GM12878 (cell line): ENCODE results near the gene ULK4. TPM values are rescaled to one million over a fixed set of nuclear protein-coding genes. Genes with fewer than 3 reads are reported as not detected.

ENCODE experiments used
- ATAC-seq: fragments of 200-7000 bp; cut with Tn5 transposase; 3 replicates; pipeline ENCODE4 v1.9.1; 2020; ENCODE audit warnings: mild to moderate bottlenecking, moderate library complexity
- BruUV-seq: library from RNA; stranded (reverse); fragments of 400-500 nt; replicated peaks from 2 replicates; lab custom pipeline; 2021; lab: Mats Ljungman, UMichigan
- CTCF ChIA-PET: fragments of 300-600 bp; sonication (Branson Sonifier 250); formaldehyde crosslinking; extraction: SDS; loops from one replicate; lab custom pipeline; 2021; ENCODE audit warnings: inconsistent platforms; lab: Yijun Ruan, JAX
- POLR2A ChIA-PET: fragments of 350-600 bp; formaldehyde crosslinking; extraction: SDS; loops from one replicate; lab custom pipeline; 2021; ENCODE audit warnings: inconsistent platforms; lab: Charles Lee
- RAD21 ChIA-PET: fragments of 300-600 bp; sonication (Branson Sonifier 250); formaldehyde crosslinking; loops from one replicate; lab custom pipeline; 2023; ENCODE audit warnings: antibody characterized with exemption; ENCODE audit not compliant: unreplicated experiment; lab: Charles Lee
- SMC1A ChIA-PET: fragments of 300-600 bp; sonication (Branson Sonifier 250); formaldehyde crosslinking; loops from one replicate; lab custom pipeline; 2023; ENCODE audit not compliant: unreplicated experiment, uncharacterized antibody; lab: Charles Lee
- DNase-seq: peaks from one replicate; pipeline ENCODE4 v3.0.0-alpha.2; 2011; ENCODE audit warnings: low read depth, low spot score
- FAIRE-seq: peaks from 3 replicates; lab custom pipeline; 2011; peaks lifted over from hg19 to GRCh38; lab: Jason Lieb, UNC
- H2AFZ ChIP-seq: 2 replicates; pipeline ENCODE4 v1.6.0; 2011; ENCODE audit warnings: low read depth, low read length, control low read depth; ENCODE audit not compliant: control insufficient read depth
- H3K27ac ChIP-seq: 2 replicates; pipeline ENCODE4 v1.5.1; 2011; ENCODE audit warnings: control low read depth; ENCODE audit not compliant: control insufficient read depth, insufficient read depth
- H3K27me3 ChIP-seq, 2 experiments: replicated peaks in 1 of 2; 2 replicates each; pipeline versions ENCODE4 v1.6.0 to v1.6.1; 2011; ENCODE audit warnings: low read length in 1 of 2; ENCODE audit not compliant: control insufficient read depth in 2 of 2, insufficient read depth in 2 of 2
- H3K36me3 ChIP-seq, 2 experiments: 2 replicates each; pipeline ENCODE4 v1.5.1; 2011; ENCODE audit warnings: low read length in 1 of 2; ENCODE audit not compliant: control insufficient read depth in 2 of 2, insufficient read depth in 2 of 2
- H3K4me1 ChIP-seq: 2 replicates; pipeline ENCODE4 v1.6.1; 2011; ENCODE audit warnings: mild to moderate bottlenecking, low read length, moderate library complexity, mixed read lengths; ENCODE audit not compliant: control insufficient read depth, insufficient read depth
- H3K4me2 ChIP-seq: 2 replicates; pipeline ENCODE4 v1.6.0; 2011; ENCODE audit warnings: control low read depth; ENCODE audit not compliant: control insufficient read depth, insufficient read depth
- H3K4me3 ChIP-seq: fragments of 200-600 bp; sonication (generic); 2 replicates; pipeline ENCODE4 v1.5.1; 2016
- H3K79me2 ChIP-seq: 2 replicates; pipeline ENCODE4 v1.6.0; 2011; ENCODE audit warnings: low read length; ENCODE audit not compliant: control insufficient read depth, insufficient read depth
- H3K9ac ChIP-seq: 2 replicates; pipeline ENCODE4 v1.8.0; 2011; ENCODE audit warnings: low read length, control low read depth, mixed read lengths; ENCODE audit not compliant: control insufficient read depth, insufficient read depth
- H3K9me3 ChIP-seq: replicated peaks from 3 replicates; pipeline ENCODE4 v1.5.1; 2011; ENCODE audit warnings: mild to moderate bottlenecking, low read length; ENCODE audit not compliant: control insufficient read depth, insufficient read depth
- H4K20me1 ChIP-seq: 2 replicates; pipeline ENCODE4 v1.6.0; 2011; ENCODE audit not compliant: control insufficient read depth, insufficient read depth
- BACH1 ChIP-seq: fragments of 450-650 bp; IDR thresholded peaks from 2 replicates; pipeline ENCODE4 v1.6.1; 2017; ENCODE audit warnings: mild to moderate bottlenecking, borderline replicate concordance
- BMI1 ChIP-seq: fragments of 450-650 bp; IDR thresholded peaks from 2 replicates; pipeline ENCODE4 v1.6.1; 2016; ENCODE audit warnings: mild to moderate bottlenecking, moderate library complexity, borderline replicate concordance
- CHD4 ChIP-seq: fragments of 200-600 bp; sonication (generic); IDR thresholded peaks from 2 replicates; pipeline ENCODE4 v1.6.1; 2016; ENCODE audit warnings: mild to moderate bottlenecking
- CREB1 ChIP-seq: IDR thresholded peaks from 2 replicates; pipeline ENCODE4 v1.6.1; 2012; ENCODE audit warnings: low read depth, mild to moderate bottlenecking, inconsistent platforms
- ESRRA ChIP-seq: IDR thresholded peaks from 2 replicates; pipeline ENCODE4 v1.6.1; 2012; ENCODE audit warnings: mild to moderate bottlenecking, low read length, improper control_type of control experiment
- HDAC6 ChIP-seq: fragments of 200-600 bp; sonication (generic); IDR thresholded peaks from one replicate; pipeline ENCODE4 v1.8.0; 2017; ENCODE audit warnings: antibody characterized with exemption; ENCODE audit not compliant: unreplicated experiment
- NBN ChIP-seq: fragments of 450-650 bp; IDR thresholded peaks from 2 replicates; pipeline ENCODE4 v1.6.1; 2016
- RAD21 ChIP-seq: IDR thresholded peaks from 2 replicates; pipeline ENCODE4 v1.6.1; 2011; ENCODE audit warnings: mild to moderate bottlenecking, low read depth, low read length, moderate library complexity; ENCODE audit not compliant: insufficient read depth
- RUNX3 ChIP-seq: IDR thresholded peaks from 2 replicates; pipeline ENCODE4 v1.6.1; 2012; ENCODE audit warnings: low read length, inconsistent platforms
- SREBF1 ChIP-seq: IDR thresholded peaks from 2 replicates; pipeline ENCODE4 v1.6.1; 2012; ENCODE audit warnings: mild to moderate bottlenecking, low read length
- TBL1XR1 ChIP-seq: IDR thresholded peaks from 2 replicates; pipeline ENCODE4 v1.6.1; 2012; ENCODE audit warnings: low read depth, low read length, improper control_type of control experiment
- ZBED1 ChIP-seq: IDR thresholded peaks from 2 replicates; pipeline ENCODE4 v1.6.1; 2016; ENCODE audit warnings: borderline replicate concordance
- WGBS: methylation state at CpG from one replicate; pipeline ENCODE4 v1.1.6; 2016; ENCODE audit warnings: low lambda C conversion rate; ENCODE audit not compliant: insufficient replicate concordance, insufficient coverage; ENCODE audit errors: missing lambda C conversion rate; 5-methylcytosine and 5-hydroxymethylcytosine counted together
- in situ Hi-C: fragments of 300-500 bp; cut with MboI; formaldehyde crosslinking; loops from 9 replicates; pipeline ENCODE4 v1.14.3; 2018; ENCODE audit warnings: mixed read lengths
- intact Hi-C: fragments of 100-400 bp; cut with micrococcal nuclease; formaldehyde crosslinking; loops from one replicate; pipeline ENCODE4 v1.14.2; 2022; ENCODE audit not compliant: unreplicated experiment
- polyA plus RNA-seq, 11 experiments: library from polyadenylated mRNA; depleted of rRNA in 4 of 11; unstranded in 6 of 11; stranded (reverse) in 5 of 11; fragments of >200 nt; fragmentation: Nextera tagmentation in 4 of 11; fragmentation: Illumina TruSeq in 1 of 11; extraction: Ambion mirVana in 4 of 11; extraction: Trizol in 1 of 11; gene quantifications; 1 replicate in 1 of 11; 2 replicates in 10 of 11; pipeline versions ENCODE4 v1.2.1 to v1.2.3, GENCODE V29; 2011 to 2016; ENCODE audit warnings: inconsistent platforms in 2 of 11, missing spikeins in 2 of 11, low read depth in 1 of 11
- total RNA-seq, 4 experiments: library from RNA; depleted of rRNA in 3 of 4; stranded (reverse); fragments of >200 nt in 3 of 4; fragmentation: Illumina TruSeq in 1 of 4; extraction: Trizol in 1 of 4; gene quantifications; 2 replicates each; pipeline versions ENCODE4 v1.2.1 to v1.2.3, GENCODE V29; 2013 to 2021
- TF ChIP-seq, protein P1 (sequence below): IDR thresholded peaks from 2 replicates; pipeline ENCODE4 v1.6.1; 2011; ENCODE audit warnings: low read depth, mild to moderate bottlenecking, low read length, moderate library complexity, borderline replicate concordance; ENCODE audit errors: extremely low read depth
- TF ChIP-seq, protein P2 (sequence below): fragments of 450-650 bp; IDR thresholded peaks from 2 replicates; pipeline ENCODE4 v1.6.1; 2018; ENCODE audit warnings: mild to moderate bottlenecking, low read depth, moderate library complexity; ENCODE audit not compliant: partially characterized antibody
- TF ChIP-seq, protein P3 (sequence below): fragments of 450-650 bp; IDR thresholded peaks from 2 replicates; pipeline ENCODE4 v1.6.1; 2017; ENCODE audit warnings: mild to moderate bottlenecking, moderate library complexity
- TF ChIP-seq, protein P4 (sequence below): fragments of 450-650 bp; IDR thresholded peaks from 2 replicates; pipeline ENCODE4 v1.6.1; 2017; ENCODE audit warnings: borderline replicate concordance

ULK4 gene
- total and polyA plus RNA-seq, 10 of the 15 experiments (the other 5 are each of a cell fraction or from before 2014, with no cell fraction given): 3.5 to 7.6 (median 6.3) TPM

DNA sequence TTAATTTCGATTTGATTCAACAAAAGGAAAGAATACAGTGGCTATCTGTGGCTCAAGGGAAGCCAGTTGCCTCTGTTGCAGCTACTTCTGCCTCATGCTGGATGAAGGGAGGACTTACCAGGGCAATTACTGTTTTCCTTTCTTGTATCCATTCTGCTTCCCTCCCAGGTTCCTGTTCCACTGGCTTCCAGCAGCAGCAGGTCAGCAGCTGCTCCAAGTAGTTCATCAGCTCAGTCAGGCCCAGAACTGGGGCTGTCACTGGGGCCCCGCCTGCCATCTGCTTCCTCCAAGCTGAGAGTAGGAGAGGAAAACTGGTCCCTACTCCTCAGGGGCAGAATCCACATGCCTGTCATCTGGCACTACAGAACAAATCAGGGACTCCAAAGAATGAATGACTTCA is 48.6 kb upstream of the ULK4 start (continued):
- TF ChIP-seq BACH1: no peak
- TF ChIP-seq, protein P1, sequence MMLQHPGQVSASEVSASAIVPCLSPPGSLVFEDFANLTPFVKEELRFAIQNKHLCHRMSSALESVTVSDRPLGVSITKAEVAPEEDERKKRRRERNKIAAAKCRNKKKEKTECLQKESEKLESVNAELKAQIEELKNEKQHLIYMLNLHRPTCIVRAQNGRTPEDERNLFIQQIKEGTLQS: no peak
- no peak for TF ChIP-seq BMI1

DNA sequence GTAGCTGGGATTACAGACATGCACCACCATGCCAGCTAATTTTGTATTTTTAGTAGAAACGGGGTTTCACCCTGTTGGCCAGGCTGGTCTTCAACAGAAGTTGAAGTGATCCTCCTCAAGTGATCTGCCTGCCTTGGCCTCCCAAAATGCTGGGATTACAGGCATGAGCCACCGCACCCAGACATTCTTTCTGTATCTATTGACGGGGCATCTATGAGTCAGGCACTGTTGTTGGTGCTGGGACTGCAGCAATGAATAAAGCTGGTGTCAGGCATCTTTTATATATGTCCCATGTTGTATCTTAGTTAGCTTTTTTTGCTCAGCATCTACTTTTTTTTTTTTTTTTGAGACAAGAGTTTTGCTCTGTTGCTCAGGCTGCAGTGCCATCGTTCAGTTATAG is 47.6 kb upstream of the ULK4 start:
- Histone ChIP-seq H3K9me3 (no peaks in the 10 kb centered on the region), H3K4me1 (peaks cover 10% of the 10 kb centered on the region), H3K4me2 (no peak overlapping the region), H3K27ac (no peak overlapping the region), H3K4me3 (no peak overlapping the region), H2AFZ (no peak overlapping the region), H3K79me2 (peaks cover 9% of the 10 kb centered on the region), H3K27me3 (no peaks in the 10 kb centered on the region), H3K36me3 (no peaks in the 10 kb centered on the region), H4K20me1 (no peaks in the 10 kb centered on the region), H3K9ac (no peak overlapping the region)
- RAD21 ChIA-PET: interaction anchor here (0.7 kb wide), 1 partner anchor 57 kb away, joined by 3 read pairs; no protein-coding TSS in a partner anchor
- in situ Hi-C loops: no loop called here
- WGBS: 98% methylated on average over 4 of the region's 4 CpGs
- ATAC-seq (no peak), FAIRE-seq (no peak), DNase-seq (no peak)
- BruUV-seq: no TSS peak
- intact Hi-C loops: no loop called here
- CTCF ChIA-PET: interaction anchor here (0.7 to 3.8 kb wide), 3 partner anchors 90 to 126 kb away, joined by 3 to 36 read pairs (median 3); no protein-coding TSS in a partner anchor
- POLR2A ChIA-PET: interaction anchor here (0.7 kb wide), 1 partner anchor 35 kb away, joined by 4 read pairs; no protein-coding TSS in a partner anchor
- SMC1A ChIA-PET: interaction anchor here (0.8 to 4.2 kb wide), 4 partner anchors 10 to 55 kb away, joined by 3 to 20 read pairs (median 4); no protein-coding TSS in a partner anchor
- TF ChIP-seq, protein P2, sequence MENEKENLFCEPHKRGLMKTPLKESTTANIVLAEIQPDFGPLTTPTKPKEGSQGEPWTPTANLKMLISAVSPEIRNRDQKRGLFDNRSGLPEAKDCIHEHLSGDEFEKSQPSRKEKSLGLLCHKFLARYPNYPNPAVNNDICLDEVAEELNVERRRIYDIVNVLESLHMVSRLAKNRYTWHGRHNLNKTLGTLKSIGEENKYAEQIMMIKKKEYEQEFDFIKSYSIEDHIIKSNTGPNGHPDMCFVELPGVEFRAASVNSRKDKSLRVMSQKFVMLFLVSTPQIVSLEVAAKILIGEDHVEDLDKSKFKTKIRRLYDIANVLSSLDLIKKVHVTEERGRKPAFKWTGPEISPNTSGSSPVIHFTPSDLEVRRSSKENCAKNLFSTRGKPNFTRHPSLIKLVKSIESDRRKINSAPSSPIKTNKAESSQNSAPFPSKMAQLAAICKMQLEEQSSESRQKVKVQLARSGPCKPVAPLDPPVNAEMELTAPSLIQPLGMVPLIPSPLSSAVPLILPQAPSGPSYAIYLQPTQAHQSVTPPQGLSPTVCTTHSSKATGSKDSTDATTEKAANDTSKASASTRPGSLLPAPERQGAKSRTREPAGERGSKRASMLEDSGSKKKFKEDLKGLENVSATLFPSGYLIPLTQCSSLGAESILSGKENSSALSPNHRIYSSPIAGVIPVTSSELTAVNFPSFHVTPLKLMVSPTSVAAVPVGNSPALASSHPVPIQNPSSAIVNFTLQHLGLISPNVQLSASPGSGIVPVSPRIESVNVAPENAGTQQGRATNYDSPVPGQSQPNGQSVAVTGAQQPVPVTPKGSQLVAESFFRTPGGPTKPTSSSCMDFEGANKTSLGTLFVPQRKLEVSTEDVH: no peak
- TF ChIP-seq, protein P3, sequence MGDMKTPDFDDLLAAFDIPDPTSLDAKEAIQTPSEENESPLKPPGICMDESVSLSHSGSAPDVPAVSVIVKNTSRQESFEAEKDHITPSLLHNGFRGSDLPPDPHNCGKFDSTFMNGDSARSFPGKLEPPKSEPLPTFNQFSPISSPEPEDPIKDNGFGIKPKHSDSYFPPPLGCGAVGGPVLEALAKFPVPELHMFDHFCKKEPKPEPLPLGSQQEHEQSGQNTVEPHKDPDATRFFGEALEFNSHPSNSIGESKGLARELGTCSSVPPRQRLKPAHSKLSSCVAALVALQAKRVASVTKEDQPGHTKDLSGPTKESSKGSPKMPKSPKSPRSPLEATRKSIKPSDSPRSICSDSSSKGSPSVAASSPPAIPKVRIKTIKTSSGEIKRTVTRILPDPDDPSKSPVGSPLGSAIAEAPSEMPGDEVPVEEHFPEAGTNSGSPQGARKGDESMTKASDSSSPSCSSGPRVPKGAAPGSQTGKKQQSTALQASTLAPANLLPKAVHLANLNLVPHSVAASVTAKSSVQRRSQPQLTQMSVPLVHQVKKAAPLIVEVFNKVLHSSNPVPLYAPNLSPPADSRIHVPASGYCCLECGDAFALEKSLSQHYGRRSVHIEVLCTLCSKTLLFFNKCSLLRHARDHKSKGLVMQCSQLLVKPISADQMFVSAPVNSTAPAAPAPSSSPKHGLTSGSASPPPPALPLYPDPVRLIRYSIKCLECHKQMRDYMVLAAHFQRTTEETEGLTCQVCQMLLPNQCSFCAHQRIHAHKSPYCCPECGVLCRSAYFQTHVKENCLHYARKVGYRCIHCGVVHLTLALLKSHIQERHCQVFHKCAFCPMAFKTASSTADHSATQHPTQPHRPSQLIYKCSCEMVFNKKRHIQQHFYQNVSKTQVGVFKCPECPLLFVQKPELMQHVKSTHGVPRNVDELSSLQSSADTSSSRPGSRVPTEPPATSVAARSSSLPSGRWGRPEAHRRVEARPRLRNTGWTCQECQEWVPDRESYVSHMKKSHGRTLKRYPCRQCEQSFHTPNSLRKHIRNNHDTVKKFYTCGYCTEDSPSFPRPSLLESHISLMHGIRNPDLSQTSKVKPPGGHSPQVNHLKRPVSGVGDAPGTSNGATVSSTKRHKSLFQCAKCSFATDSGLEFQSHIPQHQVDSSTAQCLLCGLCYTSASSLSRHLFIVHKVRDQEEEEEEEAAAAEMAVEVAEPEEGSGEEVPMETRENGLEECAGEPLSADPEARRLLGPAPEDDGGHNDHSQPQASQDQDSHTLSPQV: no peak
- TF ChIP-seq CREB1 (no peak), RUNX3 (no peak), CHD4 (no peak), ZBED1 (no peak), HDAC6 (no peak), TBL1XR1 (no peak), SREBF1 (no peak), NBN (no peak), ESRRA (no peak), RAD21 (no peak)
- TF ChIP-seq, protein P4, sequence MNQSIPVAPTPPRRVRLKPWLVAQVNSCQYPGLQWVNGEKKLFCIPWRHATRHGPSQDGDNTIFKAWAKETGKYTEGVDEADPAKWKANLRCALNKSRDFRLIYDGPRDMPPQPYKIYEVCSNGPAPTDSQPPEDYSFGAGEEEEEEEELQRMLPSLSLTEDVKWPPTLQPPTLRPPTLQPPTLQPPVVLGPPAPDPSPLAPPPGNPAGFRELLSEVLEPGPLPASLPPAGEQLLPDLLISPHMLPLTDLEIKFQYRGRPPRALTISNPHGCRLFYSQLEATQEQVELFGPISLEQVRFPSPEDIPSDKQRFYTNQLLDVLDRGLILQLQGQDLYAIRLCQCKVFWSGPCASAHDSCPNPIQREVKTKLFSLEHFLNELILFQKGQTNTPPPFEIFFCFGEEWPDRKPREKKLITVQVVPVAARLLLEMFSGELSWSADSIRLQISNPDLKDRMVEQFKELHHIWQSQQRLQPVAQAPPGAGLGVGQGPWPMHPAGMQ: no peak
